Measurements from ENCODE around the gene CHPF.

DNA sequence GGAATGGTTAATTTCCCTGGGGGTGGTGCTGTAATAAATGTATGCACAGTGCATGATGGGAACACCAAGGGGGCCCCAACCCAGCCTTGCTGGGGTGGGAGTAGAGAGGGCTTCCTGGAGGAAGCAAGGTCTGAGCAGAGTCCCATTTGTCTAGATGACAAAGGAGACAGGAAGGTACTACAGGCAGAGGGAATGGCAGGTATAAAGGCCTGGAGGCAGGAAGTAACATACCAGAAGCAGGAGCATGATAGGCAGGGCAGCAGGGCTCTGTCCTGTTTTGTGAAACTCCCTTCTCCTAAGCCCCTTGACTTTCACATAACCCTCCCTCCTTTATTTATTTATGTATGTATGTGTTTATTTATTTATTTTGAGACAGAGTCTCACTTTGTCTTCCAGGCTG lies 41.0 kb downstream of the CHPF start:
- TF ChIP-seq, protein P1, sequence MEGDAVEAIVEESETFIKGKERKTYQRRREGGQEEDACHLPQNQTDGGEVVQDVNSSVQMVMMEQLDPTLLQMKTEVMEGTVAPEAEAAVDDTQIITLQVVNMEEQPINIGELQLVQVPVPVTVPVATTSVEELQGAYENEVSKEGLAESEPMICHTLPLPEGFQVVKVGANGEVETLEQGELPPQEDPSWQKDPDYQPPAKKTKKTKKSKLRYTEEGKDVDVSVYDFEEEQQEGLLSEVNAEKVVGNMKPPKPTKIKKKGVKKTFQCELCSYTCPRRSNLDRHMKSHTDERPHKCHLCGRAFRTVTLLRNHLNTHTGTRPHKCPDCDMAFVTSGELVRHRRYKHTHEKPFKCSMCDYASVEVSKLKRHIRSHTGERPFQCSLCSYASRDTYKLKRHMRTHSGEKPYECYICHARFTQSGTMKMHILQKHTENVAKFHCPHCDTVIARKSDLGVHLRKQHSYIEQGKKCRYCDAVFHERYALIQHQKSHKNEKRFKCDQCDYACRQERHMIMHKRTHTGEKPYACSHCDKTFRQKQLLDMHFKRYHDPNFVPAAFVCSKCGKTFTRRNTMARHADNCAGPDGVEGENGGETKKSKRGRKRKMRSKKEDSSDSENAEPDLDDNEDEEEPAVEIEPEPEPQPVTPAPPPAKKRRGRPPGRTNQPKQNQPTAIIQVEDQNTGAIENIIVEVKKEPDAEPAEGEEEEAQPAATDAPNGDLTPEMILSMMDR (conservative IDR thresholded peaks at IDR 0.05; ENCODE audit: low read length): no peak
- TF ChIP-seq EZH2phosphoT487 (IDR thresholded peaks at IDR 0.05; ENCODE audit: borderline replicate concordance, low read depth, low read length): no peak

Data from OCI-LY7 (cell line).